ENCODE data around the gene MYOG. TPM values are rescaled to one million over a fixed set of nuclear protein-coding genes. Genes with fewer than 3 reads are reported as not detected.

The MYOG gene
- not detected for total RNA-seq

DNA sequence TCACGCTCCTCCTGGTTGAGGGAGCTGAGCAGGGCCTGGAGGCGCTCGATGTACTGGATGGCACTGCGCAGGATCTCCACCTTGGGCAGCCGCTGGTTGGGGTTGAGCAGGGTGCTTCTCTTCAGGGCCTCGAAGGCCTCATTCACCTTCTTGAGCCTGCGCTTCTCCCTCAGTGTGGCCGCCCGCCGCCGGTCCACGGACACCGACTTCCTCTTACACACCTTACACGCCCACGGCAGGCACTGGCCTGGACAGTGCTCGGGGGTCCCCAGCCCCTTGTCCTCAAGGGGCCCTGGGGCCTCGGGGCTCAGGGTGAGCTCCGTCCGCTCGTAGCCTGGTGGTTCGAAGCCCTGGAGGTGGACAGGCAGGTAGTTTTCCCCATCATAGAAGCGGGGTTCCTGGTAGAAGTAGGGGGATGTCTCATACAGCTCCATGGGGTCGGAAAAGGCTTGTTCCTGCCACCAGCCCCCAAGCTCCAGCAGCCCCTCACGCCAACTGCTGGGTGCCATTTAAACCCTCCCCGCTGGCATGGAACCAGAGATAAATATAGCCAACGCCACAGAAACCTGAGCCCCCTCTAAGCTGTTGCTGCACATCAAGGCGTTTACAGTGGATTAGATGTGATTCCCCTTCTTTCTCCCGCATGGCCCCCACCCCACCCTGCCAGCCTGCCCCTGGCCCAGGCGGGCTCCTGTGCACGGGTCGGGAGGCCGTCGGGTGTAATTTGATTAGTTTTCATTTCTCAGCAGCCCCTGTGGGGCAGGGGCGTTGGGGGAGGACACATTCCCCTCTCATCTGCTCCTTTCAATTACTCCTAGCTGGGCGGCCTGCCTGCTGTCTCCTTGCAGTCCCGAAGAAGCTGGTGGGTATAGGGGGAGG is at the start of gene MYOG:
MYOG (minus strand) TSS at position 485 of the 879 bp plus-strand sequence; CDS start at position 434, 51 bp downstream.
- CTCF ChIA-PET: interaction anchor here (1.3 kb wide), 1 partner anchor 130 kb away, joined by 3 read pairs; no protein-coding TSS in a partner anchor
- POLR2A ChIA-PET: no interaction called here

GRCh38 chr1:203133970-203134725 is 48.3 kb upstream of the MYOG start:
- POLR2A ChIA-PET: no interaction called here
- CTCF ChIA-PET: interaction anchor here (0.6 kb wide), 1 partner anchor 1753 kb away, joined by 3 read pairs; no protein-coding TSS in a partner anchor

- ChIA-PET POLR2A (no interaction called here), CTCF (no interaction called here)
Observed at GRCh38 chr1:203131548-203132200, 45.9 kb upstream of the MYOG start.

DNA sequence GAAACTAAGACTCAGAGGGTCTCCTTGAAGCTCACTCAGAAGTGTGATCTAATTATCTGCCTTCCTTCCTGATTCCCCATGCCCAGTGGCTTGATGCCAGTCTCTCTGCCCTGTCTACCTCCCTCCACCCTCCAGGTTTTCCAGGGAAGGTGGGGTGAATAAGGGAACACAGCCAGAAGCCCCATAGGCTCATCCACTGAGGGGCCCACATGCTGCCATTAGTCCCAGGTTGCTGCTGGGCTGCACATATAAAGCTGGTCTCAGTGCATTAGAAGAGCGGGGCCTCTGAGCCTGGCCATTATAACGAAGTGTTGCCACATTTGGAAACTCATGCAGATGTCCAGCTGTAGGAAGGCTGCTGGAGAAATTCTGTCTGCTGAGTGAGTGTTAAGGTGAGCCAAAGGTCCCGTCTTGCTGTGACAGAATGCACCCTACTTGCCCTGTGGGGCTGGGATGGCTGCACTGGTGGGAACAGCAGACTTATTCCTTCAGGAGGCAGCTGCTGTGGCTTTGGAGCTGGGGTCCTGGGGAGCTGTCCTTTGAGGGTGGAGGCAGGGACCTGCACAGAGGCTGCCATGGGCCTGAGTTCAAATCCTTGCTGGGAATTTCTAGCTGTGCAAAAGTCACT is 44.7 kb upstream of the MYOG start:
- ChIA-PET POLR2A (no interaction called here), CTCF (no interaction called here)

GRCh38 chr1:203129501-203130231 is 43.9 kb upstream of the MYOG start:
- ChIA-PET POLR2A (no interaction called here), CTCF (no interaction called here)

GRCh38 chr1:203128716-203129500 is 43.1 kb upstream of the MYOG start:
- POLR2A ChIA-PET: no interaction called here
- CTCF ChIA-PET: interaction anchor here (0.8 kb wide), 1 partner anchor 89 kb away, joined by 3 read pairs; no protein-coding TSS in a partner anchor

- POLR2A ChIA-PET: no interaction called here
- CTCF ChIA-PET: interaction anchor here (0.8 kb wide), 1 partner anchor 89 kb away, joined by 3 read pairs; no protein-coding TSS in a partner anchor
Observed at GRCh38 chr1:203128431-203128715, 42.6 kb upstream of the MYOG start.

DNA sequence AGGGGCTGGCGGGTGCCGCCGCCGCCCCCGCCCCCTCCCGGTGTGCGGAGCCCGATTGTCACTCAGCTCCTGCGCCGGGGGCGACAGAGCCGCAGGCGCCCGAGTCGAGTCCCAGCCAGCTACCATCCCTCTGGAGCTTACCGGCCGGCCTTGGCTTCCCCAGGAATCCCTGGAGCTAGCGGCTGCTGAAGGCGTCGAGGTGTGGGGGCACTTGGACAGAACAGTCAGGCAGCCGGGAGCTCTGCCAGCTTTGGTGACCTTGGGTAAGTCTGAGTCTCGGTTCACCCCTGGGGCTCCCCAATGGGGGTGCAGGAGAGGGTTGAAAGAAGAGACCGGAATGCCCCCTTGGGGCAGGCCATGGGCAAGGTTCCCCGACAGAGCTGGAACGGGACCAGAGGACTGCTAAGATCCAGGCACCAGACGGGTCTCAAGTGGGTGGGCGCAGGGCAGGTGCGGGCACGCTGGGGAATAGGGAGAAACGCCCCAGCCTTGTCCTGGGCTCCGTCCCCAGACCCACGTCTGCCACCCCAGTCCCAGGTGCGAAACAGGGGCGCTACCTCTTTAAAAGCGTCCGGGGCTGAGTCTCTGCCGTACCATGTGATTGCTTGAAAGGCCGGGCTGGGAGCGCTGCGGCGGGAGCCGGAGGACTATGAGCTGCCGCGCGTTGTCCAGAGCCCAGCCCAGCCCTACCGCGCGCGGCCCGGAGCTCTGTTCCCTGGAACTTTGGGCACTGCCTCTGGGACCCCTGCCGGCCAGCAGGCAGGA is 42.0 kb upstream of the MYOG start, which contains the start of gene ADORA1:
ADORA1 (plus strand) TSS at position 61 of the 765 bp plus-strand sequence. CDS start 1,116 bp downstream, outside the sequence.
- ChIA-PET POLR2A (no interaction called here), CTCF (interaction anchor here (0.8 kb wide), 1 partner anchor 88 kb away, joined by 3 read pairs; no protein-coding TSS in a partner anchor)

- ChIA-PET POLR2A (no interaction called here), CTCF (no interaction called here)
Observed at GRCh38 chr1:203126866-203127665, 41.3 kb upstream of the MYOG start.

GRCh38 chr1:203126151-203126865 is 40.5 kb upstream of the MYOG start:
- POLR2A ChIA-PET: no interaction called here
- CTCF ChIA-PET: no interaction called here

- ChIA-PET POLR2A (no interaction called here), CTCF (no interaction called here)
Observed at GRCh38 chr1:203124546-203125317, 38.9 kb upstream of the MYOG start.

- ChIA-PET CTCF (no interaction called here), POLR2A (no interaction called here)
Observed at GRCh38 chr1:203124011-203124410, 38.2 kb upstream of the MYOG start.

DNA sequence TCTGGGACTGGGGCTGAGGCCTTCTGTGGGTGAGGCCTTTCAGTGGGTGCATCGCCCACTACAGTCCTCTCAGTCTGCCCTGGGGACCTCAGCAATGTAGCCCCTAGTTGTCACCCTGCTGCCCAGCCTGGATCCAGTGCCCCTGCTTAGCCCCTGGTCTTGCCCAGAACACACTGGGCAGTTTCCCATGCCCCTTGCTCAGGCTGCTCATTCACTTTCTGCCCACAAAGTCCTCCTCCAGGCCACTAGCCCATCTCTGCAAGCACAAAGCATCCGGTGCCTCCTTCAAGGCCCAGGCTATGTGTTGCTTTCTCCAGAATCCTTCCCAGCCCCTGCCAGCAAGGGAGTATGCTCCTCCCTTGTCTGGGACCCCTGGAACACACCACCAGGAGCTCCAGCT is 36.3 kb upstream of the MYOG start:
- POLR2A ChIA-PET: no interaction called here
- CTCF ChIA-PET: interaction anchor here (0.8 kb wide), 1 partner anchor 94 kb away, joined by 3 read pairs; no protein-coding TSS in a partner anchor

DNA sequence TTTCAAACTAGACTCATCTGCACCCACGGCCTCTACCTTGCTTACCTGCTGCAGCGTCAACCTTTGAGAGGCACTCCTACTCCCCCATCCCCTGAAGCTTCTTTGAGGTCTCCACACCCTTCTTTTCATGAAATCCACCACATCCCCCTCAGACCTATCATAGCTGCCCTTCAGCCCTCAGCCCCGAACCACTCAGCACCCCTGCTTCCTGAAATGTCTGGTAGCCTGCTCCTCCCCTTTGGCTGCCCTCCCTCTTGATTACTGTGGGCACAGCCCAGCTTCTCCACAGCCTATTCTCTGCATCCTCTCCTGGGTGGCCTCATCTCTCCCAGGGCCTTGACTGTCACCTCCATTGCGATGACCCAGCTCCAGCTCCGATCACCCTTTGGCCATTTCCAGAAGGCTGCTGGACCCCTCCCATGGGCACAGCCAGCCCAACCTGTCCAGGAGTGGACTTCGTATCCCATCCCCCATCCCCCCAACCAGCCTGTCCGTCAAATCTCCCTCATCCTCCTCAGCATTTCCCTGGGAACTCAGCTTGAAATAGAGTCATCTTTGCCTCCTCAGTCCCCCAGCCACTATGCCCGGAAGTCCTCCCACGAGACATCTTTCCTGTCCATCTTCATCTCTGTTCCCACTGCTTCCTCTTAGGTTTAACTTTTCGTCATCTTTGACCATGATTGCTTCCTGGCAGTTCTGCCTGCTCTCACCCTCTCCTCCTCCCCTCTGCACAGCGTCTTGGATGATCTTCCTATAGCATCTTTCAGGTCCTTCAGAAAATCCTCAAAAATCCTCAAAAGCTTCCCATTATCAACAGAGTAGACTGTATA is 35.6 kb upstream of the MYOG start:
- CTCF ChIA-PET: interaction anchor here (0.8 kb wide), 1 partner anchor 95 kb away, joined by 3 read pairs; no protein-coding TSS in a partner anchor
- POLR2A ChIA-PET: no interaction called here

All from activated CD8-positive, alpha-beta memory T cell treated with anti-CD3 and anti-CD28 coated beads for 36 hours (primary cell).